Activated naive CD4-positive, alpha-beta T cell treated with anti-CD3 and anti-CD28 coated beads, Interleukin-2, amount 50 U/mL, for 16 hours (primary cell): ENCODE results near the gene DNA2.
"Not testable (repeated sequence)": the region's sequence is repeated elsewhere in the genome, so short reads cannot be mapped to it uniquely, and the experiment has no call there.

ENCODE experiments used
- DNase-seq: peaks from one replicate; pipeline ENCODE4 v3.0.0-alpha.2; 2020

The DNA2 gene

GRCh38 chr10:68471586-68472408 lies at the start of gene DNA2:
Gene DNA2, minus strand, starts transcription at chr10:68471973. Its CDS starts 109 bp downstream, at chr10:68471864.
- peak; percentile 82 for DNase-seq

- DNase-seq = not testable (repeated sequence)
These were observed 46.8 kb upstream of the DNA2 start for GRCh38 chr10:68518609-68519008.

GRCh38 chr10:68517188-68517587 lies 45.4 kb upstream of the DNA2 start:
- DNase-seq = no peak

GRCh38 chr10:68516766-68517165 lies 45.0 kb upstream of the DNA2 start:
- no peak for DNase-seq

- not testable (repeated sequence) for DNase-seq
These were observed 44.4 kb upstream of the DNA2 start for GRCh38 chr10:68516216-68516615.

- DNase-seq = no peak
These were observed 36.3 kb upstream of the DNA2 start for GRCh38 chr10:68508090-68508489.

GRCh38 chr10:68506411-68506810 lies 34.6 kb upstream of the DNA2 start:
- no peak for DNase-seq

GRCh38 chr10:68502846-68503245 lies 31.1 kb upstream of the DNA2 start:
- no peak for DNase-seq

- no peak for DNase-seq
These were observed 29.9 kb upstream of the DNA2 start for GRCh38 chr10:68501691-68502090.

- no peak for DNase-seq
These were observed 27.8 kb upstream of the DNA2 start for GRCh38 chr10:68499544-68499943.

- DNase-seq = no peak
These were observed 24.3 kb upstream of the DNA2 start for GRCh38 chr10:68496072-68496471.

- DNase-seq = no peak
These were observed 20.3 kb upstream of the DNA2 start for GRCh38 chr10:68492118-68492517.

- no peak for DNase-seq
These were observed 18.1 kb upstream of the DNA2 start for GRCh38 chr10:68489919-68490318.

GRCh38 chr10:68474021-68474420 lies 2.2 kb upstream of the DNA2 start:
- DNase-seq = no peak

- DNase-seq = no peak
These were observed 649 bp downstream of the DNA2 start for GRCh38 chr10:68471063-68471585.

GRCh38 chr10:68470300-68470699 lies 1.5 kb downstream of the DNA2 start:
- no peak for DNase-seq

- DNase-seq = no peak
These were observed 1.9 kb downstream of the DNA2 start for GRCh38 chr10:68469838-68470237.

GRCh38 chr10:68464729-68465128 lies 7.0 kb downstream of the DNA2 start:
- not testable (repeated sequence) for DNase-seq

GRCh38 chr10:68463365-68464093 lies 8.2 kb downstream of the DNA2 start:
- DNase-seq = no peak

GRCh38 chr10:68462536-68462935 lies 9.2 kb downstream of the DNA2 start:
- DNase-seq = no peak

- DNase-seq = no peak
These were observed 10.7 kb downstream of the DNA2 start for GRCh38 chr10:68461032-68461431.

GRCh38 chr10:68449698-68450097 lies 22.1 kb downstream of the DNA2 start:
- DNase-seq = not testable (repeated sequence)

GRCh38 chr10:68446179-68446578 lies 25.6 kb downstream of the DNA2 start:
- no peak for DNase-seq

- no peak for DNase-seq
These were observed 28.8 kb downstream of the DNA2 start for GRCh38 chr10:68442971-68443370.
